H9 (cell line): Measurements from ENCODE around the gene PPP2R3A. TPM values are rescaled to one million over a fixed set of nuclear protein-coding genes. Genes with fewer than 3 reads are reported as not detected.
"Not testable (repeated sequence)": the region's sequence is repeated elsewhere in the genome, so short reads cannot be mapped to it uniquely, and the experiment has no call there.

Experiments
- DNase-seq: peaks from one replicate; pipeline ENCODE4 v3.0.0-alpha.2; 2017
- H2AFZ ChIP-seq: one replicate; pipeline ENCODE4 v1.6.1; 2013; ENCODE audit warnings: mild to moderate bottlenecking, low read length, control low read depth, moderate library complexity
- H2AK5ac ChIP-seq: 2 replicates; pipeline ENCODE4 v1.6.1; 2013; ENCODE audit warnings: low read length, control low read depth, mixed read lengths; ENCODE audit not compliant: insufficient read length
- H2BK120ac ChIP-seq: one replicate; pipeline ENCODE4 v1.6.1; 2013; ENCODE audit warnings: low read depth, mild to moderate bottlenecking, low read length, control low read depth, inconsistent platforms; ENCODE audit not compliant: poor library complexity, severe bottlenecking
- H2BK12ac ChIP-seq: 2 replicates; pipeline ENCODE4 v1.6.1; 2013; ENCODE audit warnings: low read length, control low read depth, mixed read lengths, low read depth; ENCODE audit not compliant: insufficient read length
- H2BK15ac ChIP-seq: 2 replicates; pipeline ENCODE4 v1.6.1; 2013; ENCODE audit warnings: low read depth, low read length, control low read depth
- H2BK20ac ChIP-seq: one replicate; pipeline ENCODE4 v1.6.1; 2013; ENCODE audit warnings: low read depth, mild to moderate bottlenecking, low read length, control low read depth, inconsistent platforms; ENCODE audit not compliant: poor library complexity, severe bottlenecking
- H2BK5ac ChIP-seq: 2 replicates; pipeline ENCODE4 v1.6.1; 2013; ENCODE audit warnings: low read length, control low read depth, mixed read lengths; ENCODE audit not compliant: insufficient read length
- H3K14ac ChIP-seq: 2 replicates; pipeline ENCODE4 v1.6.1; 2013; ENCODE audit warnings: low read length, control low read depth; ENCODE audit not compliant: insufficient read depth
- H3K18ac ChIP-seq: 2 replicates; pipeline ENCODE4 v1.6.1; 2013; ENCODE audit warnings: low read depth, mild to moderate bottlenecking, mixed read lengths, low read length, control low read depth; ENCODE audit not compliant: insufficient read length
- H3K23ac ChIP-seq: 2 replicates; pipeline ENCODE4 v1.6.1; 2013; ENCODE audit warnings: low read length, control low read depth, mixed read lengths, low read depth; ENCODE audit not compliant: insufficient read length
- H3K23me2 ChIP-seq: 2 replicates; pipeline ENCODE4 v1.6.1; 2013; ENCODE audit warnings: low read depth, mild to moderate bottlenecking, mixed read lengths, low read length, control low read depth; ENCODE audit not compliant: insufficient read length, poor library complexity, severe bottlenecking
- H3K27ac ChIP-seq: 2 replicates; pipeline ENCODE4 v1.5.1; 2013; ENCODE audit warnings: low read length, control low read depth, mixed read lengths, low read depth; ENCODE audit not compliant: insufficient read length
- H3K27me3 ChIP-seq: 2 replicates; pipeline ENCODE4 v1.6.1; 2013; ENCODE audit warnings: low read length, control low read depth, inconsistent platforms; ENCODE audit not compliant: insufficient read depth
- H3K4ac ChIP-seq: 2 replicates; pipeline ENCODE4 v1.6.1; 2013; ENCODE audit warnings: low read depth, mild to moderate bottlenecking, control low read depth, inconsistent platforms, low read length, moderate library complexity
- H3K4me1 ChIP-seq: 2 replicates; pipeline ENCODE4 v1.6.1; 2013; ENCODE audit warnings: low read length, control low read depth, inconsistent platforms; ENCODE audit not compliant: insufficient read depth
- H3K4me2 ChIP-seq: 2 replicates; pipeline ENCODE4 v1.6.1; 2013; ENCODE audit warnings: low read length, control low read depth, mixed read lengths; ENCODE audit not compliant: insufficient read length, insufficient read depth
- H3K56ac ChIP-seq: 2 replicates; pipeline ENCODE4 v1.6.1; 2013; ENCODE audit warnings: low read depth, mild to moderate bottlenecking, mixed read lengths, low read length, control low read depth; ENCODE audit not compliant: insufficient read length
- H3K79me1 ChIP-seq: 2 replicates; pipeline ENCODE4 v1.6.1; 2013; ENCODE audit warnings: low read depth, mild to moderate bottlenecking, moderate library complexity, low read length, control low read depth, inconsistent platforms; ENCODE audit not compliant: insufficient read depth, poor library complexity, severe bottlenecking
- H3K79me2 ChIP-seq: 2 replicates; pipeline ENCODE4 v1.6.1; 2013; ENCODE audit warnings: low read length, control low read depth, inconsistent platforms; ENCODE audit not compliant: insufficient read depth
- H3K9ac ChIP-seq: 2 replicates; pipeline ENCODE4 v1.6.1; 2013; ENCODE audit warnings: low read length, control low read depth, mixed read lengths; ENCODE audit not compliant: insufficient read length; ENCODE audit errors: extremely low read depth
- H3K9me3 ChIP-seq: one replicate; pipeline ENCODE4 v1.6.1; 2013; ENCODE audit warnings: low read depth, low read length, inconsistent platforms; ENCODE audit not compliant: control insufficient read depth
- H3T11ph ChIP-seq: one replicate; pipeline ENCODE4 v1.6.1; 2013; ENCODE audit warnings: mild to moderate bottlenecking, low read length, control low read depth, inconsistent platforms
- H4K20me1 ChIP-seq: one replicate; pipeline ENCODE4 v1.6.1; 2013; ENCODE audit not compliant: control insufficient read depth, insufficient read length, insufficient read depth
- H4K5ac ChIP-seq: 2 replicates; pipeline ENCODE4 v1.6.1; 2013; ENCODE audit warnings: low read depth, mild to moderate bottlenecking, mixed read lengths, low read length, control low read depth; ENCODE audit not compliant: insufficient read length
- H4K8ac ChIP-seq: replicated peaks from 2 replicates; pipeline ENCODE4 v1.6.1; 2013; ENCODE audit warnings: low read length, control low read depth, mixed read lengths, low read depth; ENCODE audit not compliant: insufficient read length
- H4K91ac ChIP-seq: 2 replicates; pipeline ENCODE4 v1.6.1; 2013; ENCODE audit warnings: low read depth, mild to moderate bottlenecking, moderate library complexity, mixed read lengths, low read length, control low read depth; ENCODE audit not compliant: insufficient read length
- H3K27ac Mint-ChIP-seq, 3 experiments: 2 replicates in 2 of 3; 3 replicates in 1 of 3; pipeline ENCODE4 v1.8.0; 2020 to 2021; ENCODE audit warnings: mixed read lengths in 3 of 3, mild to moderate bottlenecking in 1 of 3, moderate library complexity in 1 of 3
- H3K27me3 Mint-ChIP-seq: 2 replicates; pipeline ENCODE4 v1.8.0; 2021; ENCODE audit warnings: low read depth, mild to moderate bottlenecking, moderate library complexity, mixed read lengths
- H3K36me3 Mint-ChIP-seq, 3 experiments: 2 replicates in 2 of 3; 3 replicates in 1 of 3; pipeline ENCODE4 v1.8.0; 2020 to 2021; ENCODE audit warnings: low read depth in 3 of 3, mixed read lengths in 3 of 3; ENCODE audit not compliant: insufficient read depth in 1 of 3
- H3K4me1 Mint-ChIP-seq, 2 experiments: 2 replicates each; pipeline ENCODE4 v1.8.0; 2020; ENCODE audit warnings: mixed read lengths in 2 of 2
- H3K4me3 Mint-ChIP-seq, 2 experiments: 2 replicates in 1 of 2; 3 replicates in 1 of 2; pipeline ENCODE4 v1.8.0; 2020 to 2021; ENCODE audit warnings: mild to moderate bottlenecking in 2 of 2, mixed read lengths in 2 of 2, moderate library complexity in 1 of 2
- H3K9me3 Mint-ChIP-seq, 2 experiments: 2 replicates in 1 of 2; 3 replicates in 1 of 2; pipeline ENCODE4 v1.8.0; 2020; ENCODE audit warnings: mild to moderate bottlenecking in 2 of 2, mixed read lengths in 2 of 2, moderate library complexity in 1 of 2
- WGBS: extraction: QIAGEN DNeasy Blood & Tissue Kit; methylation state at CpG from one replicate; pipeline ENCODE4 v1.1.7; 2013; ENCODE audit warnings: missing lambda C conversion rate, low lambda C conversion rate, mixed read lengths; ENCODE audit not compliant: insufficient read length; ENCODE audit errors: extremely low coverage; 5-methylcytosine and 5-hydroxymethylcytosine counted together
- total RNA-seq: library from RNA; stranded (reverse); gene quantifications from 2 replicates; pipeline ENCODE4 v1.2.1, GENCODE V29; 2021
- TF ChIP-seq, protein P1 (sequence below): fragments of 200-600 bp; sonication (generic); conservative IDR thresholded peaks from 3 replicates; pipeline ENCODE4 v1.8.0; 2021; ENCODE audit warnings: antibody characterized with exemption, mild to moderate bottlenecking

PPP2R3A gene
- total RNA-seq, 1 experiment from 2014 or later = 12.4 TPM

DNA sequence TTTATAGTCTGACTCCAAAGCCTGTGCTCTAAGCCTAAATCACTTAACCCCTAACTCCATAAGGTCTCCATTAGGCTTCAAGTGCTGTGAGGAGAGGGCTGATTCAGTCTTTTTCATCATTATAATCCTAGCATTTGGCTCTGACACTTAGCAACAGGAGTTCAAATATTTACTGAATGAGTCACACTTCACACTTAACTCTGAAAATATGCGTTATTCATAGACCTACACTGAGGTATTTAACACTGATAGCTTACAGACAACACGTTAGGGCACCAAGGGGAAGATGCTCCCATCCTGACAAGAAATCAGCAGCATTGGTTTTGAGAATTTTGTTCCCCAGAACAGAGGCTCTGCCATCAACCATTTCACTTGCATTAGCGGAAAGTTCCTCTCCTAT is 177.1 kb downstream of the PPP2R3A start:
- Histone ChIP-seq H2BK15ac (no peak overlapping the region), H3K79me2 (no peaks in the 10 kb centered on the region), H3K23ac (no peak overlapping the region), H3T11ph (no peak overlapping the region), H3K9ac (no peak overlapping the region), H2AFZ (no peak overlapping the region), H3K27ac (no peak overlapping the region), H4K91ac (no peak overlapping the region), H3K23me2 (no peaks in the 10 kb centered on the region), H3K14ac (no peak overlapping the region), H2BK20ac (no peak overlapping the region), H2BK12ac (no peak overlapping the region), H3K4ac (no peak overlapping the region), H3K56ac (no peak overlapping the region), H3K27me3 (peaks cover 3% of the 10 kb centered on the region; the same call in 1 of the 2 replicates), H2BK5ac (no peak overlapping the region), H4K20me1 (peaks cover 2% of the 10 kb centered on the region), H4K5ac (no peak overlapping the region), H3K9me3 (no peaks in the 10 kb centered on the region), H2BK120ac (no peak overlapping the region), H3K79me1 (no peaks in the 10 kb centered on the region), H3K18ac (no peak overlapping the region), H3K4me2 (no peak overlapping the region), H3K4me1 (peaks cover 5% of the 10 kb centered on the region; the same call in 1 of the 2 replicates), H2AK5ac (no peak overlapping the region), H4K8ac (no peak overlapping the region)
- Mint-ChIP-seq H3K27me3 (no peaks in the 10 kb centered on the region; the same call in 1 of the 2 replicates), H3K4me3 (no peak overlapping the region), H3K9me3 (no peaks in the 10 kb centered on the region), H3K4me1 (peaks cover 6 to 11% of the 10 kb centered on the region in 2 experiments), H3K27ac (no peak overlapping the region), H3K36me3 (peaks cover 2 to 8% (median 4%) of the 10 kb centered on the region in 3 experiments; a peak in 4 of 7 replicates)
- TF ChIP-seq, protein P1, sequence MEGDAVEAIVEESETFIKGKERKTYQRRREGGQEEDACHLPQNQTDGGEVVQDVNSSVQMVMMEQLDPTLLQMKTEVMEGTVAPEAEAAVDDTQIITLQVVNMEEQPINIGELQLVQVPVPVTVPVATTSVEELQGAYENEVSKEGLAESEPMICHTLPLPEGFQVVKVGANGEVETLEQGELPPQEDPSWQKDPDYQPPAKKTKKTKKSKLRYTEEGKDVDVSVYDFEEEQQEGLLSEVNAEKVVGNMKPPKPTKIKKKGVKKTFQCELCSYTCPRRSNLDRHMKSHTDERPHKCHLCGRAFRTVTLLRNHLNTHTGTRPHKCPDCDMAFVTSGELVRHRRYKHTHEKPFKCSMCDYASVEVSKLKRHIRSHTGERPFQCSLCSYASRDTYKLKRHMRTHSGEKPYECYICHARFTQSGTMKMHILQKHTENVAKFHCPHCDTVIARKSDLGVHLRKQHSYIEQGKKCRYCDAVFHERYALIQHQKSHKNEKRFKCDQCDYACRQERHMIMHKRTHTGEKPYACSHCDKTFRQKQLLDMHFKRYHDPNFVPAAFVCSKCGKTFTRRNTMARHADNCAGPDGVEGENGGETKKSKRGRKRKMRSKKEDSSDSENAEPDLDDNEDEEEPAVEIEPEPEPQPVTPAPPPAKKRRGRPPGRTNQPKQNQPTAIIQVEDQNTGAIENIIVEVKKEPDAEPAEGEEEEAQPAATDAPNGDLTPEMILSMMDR = no peak
- no peak for DNase-seq
- no CpG with 5 or more reads among the region's 3 CpGs for WGBS

DNA sequence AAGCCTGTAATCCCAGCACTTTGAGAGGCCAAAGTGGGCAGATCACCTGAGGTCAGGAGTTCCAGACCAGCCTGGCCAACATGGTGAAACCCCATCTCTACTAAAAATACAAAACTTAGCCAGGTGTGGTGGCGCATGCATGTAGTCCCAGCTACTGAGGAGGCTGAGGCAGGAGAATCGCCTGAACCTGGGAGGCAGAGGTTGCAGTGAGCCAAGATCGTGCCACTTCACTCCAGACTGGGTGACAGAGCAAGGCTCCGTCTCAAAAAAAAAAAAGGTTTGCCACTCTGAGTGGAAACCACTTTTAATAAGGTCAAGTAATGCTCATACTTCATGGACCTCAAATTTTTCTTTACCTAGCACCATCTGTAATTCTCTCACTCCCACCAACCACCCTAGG is 178.9 kb downstream of the PPP2R3A start:
- no CpG with 5 or more reads among the region's 4 CpGs for WGBS
- H3K27me3 Mint-ChIP-seq = not testable (repeated sequence)

More for the DNA sequence above, 178.9 kb downstream of the PPP2R3A start:
- H2BK120ac ChIP-seq, H3K56ac ChIP-seq, H3K23me2 ChIP-seq, H3K4me1 ChIP-seq, H2AFZ ChIP-seq, H2BK12ac ChIP-seq, H4K91ac ChIP-seq, H4K5ac ChIP-seq, H3K27ac ChIP-seq, H2BK5ac ChIP-seq, H3K27me3 ChIP-seq, H3K4ac ChIP-seq, H3K36me3 Mint-ChIP-seq, H3K14ac ChIP-seq, H3K23ac ChIP-seq, H4K20me1 ChIP-seq, H3K9me3 ChIP-seq, H2AK5ac ChIP-seq, DNase-seq, H3K79me1 ChIP-seq, H2BK15ac ChIP-seq, H3T11ph ChIP-seq, H2BK20ac ChIP-seq, H3K79me2 ChIP-seq, H3K4me3 Mint-ChIP-seq, H3K9me3 Mint-ChIP-seq, H4K8ac ChIP-seq, H3K27ac Mint-ChIP-seq, H3K4me2 ChIP-seq, H3K9ac ChIP-seq, H3K18ac ChIP-seq: not testable (repeated sequence)
- peaks cover 6 to 11% of the 10 kb centered on the region in 2 experiments for H3K4me1 Mint-ChIP-seq
